NCI-H524 treated with DMSO at 0.1 percent for 48 hours (cell line): ENCODE results near the gene ZMYND8.
A peak's percentile ranks its signal among the peaks of the same experiment; 100 is the strongest.
"Not testable (repeated sequence)": the region's sequence is repeated elsewhere in the genome, so short reads cannot be mapped to it uniquely, and the experiment has no call there.

ENCODE experiments used
- DNase-seq: peaks from one replicate; lab custom pipeline; 2025; lab: John Stamatoyannopoulos, UW

The ZMYND8 gene

GRCh38 chr20:47356526-47357295 lies at the start of gene ZMYND8:
ZMYND8 (minus strand) TSS chr20:47356699; CDS start chr20:47356670, 29 bp downstream.
- peak; percentile 59 for DNase-seq

DNA sequence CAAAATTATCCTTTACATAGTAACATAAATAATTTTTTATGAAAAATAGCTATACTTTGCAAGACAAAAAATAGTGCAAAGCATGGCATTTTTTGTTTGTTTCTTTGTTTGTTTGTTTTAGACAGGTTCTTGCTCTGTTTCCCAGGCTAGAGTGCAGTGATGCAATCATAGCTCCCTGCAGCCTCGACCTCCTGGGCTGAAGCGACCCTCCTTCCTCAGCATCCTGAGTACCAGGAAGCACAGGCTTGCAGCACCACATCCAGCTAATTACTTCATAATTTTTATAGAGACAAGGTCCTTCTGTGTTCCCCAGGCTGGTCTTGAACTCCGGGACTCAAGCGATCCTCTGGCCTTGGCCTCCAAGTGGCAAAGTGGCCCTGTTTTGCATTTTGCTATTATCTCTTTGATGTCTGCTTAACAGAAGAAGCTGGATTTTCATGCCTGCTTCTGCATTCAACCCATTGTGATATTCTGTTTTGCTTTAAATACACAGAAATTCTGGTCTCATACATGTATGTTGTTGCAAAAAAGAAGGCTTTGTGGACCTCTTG lies 49.4 kb upstream of the ZMYND8 start:
- DNase-seq, result no peak

DNA sequence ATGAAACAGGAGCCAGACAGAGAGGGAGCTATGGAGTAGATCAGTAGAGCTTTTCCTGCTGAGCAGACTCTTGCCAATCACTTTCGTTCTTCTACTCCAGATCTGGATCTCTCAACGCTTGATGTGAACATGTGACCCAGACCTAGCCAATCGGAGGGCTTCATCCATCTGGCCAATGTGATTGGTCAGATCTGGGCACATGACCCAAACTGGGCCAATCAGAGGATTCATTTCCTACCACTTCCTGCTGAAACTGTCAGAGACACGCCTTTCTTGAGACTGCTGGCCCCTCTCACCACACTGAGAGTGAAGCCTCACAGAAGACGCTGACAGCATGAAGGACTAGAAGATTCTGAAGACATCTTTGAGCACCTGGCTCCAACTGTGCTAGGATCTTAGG lies 44.2 kb upstream of the ZMYND8 start:
- no peak for DNase-seq

DNA sequence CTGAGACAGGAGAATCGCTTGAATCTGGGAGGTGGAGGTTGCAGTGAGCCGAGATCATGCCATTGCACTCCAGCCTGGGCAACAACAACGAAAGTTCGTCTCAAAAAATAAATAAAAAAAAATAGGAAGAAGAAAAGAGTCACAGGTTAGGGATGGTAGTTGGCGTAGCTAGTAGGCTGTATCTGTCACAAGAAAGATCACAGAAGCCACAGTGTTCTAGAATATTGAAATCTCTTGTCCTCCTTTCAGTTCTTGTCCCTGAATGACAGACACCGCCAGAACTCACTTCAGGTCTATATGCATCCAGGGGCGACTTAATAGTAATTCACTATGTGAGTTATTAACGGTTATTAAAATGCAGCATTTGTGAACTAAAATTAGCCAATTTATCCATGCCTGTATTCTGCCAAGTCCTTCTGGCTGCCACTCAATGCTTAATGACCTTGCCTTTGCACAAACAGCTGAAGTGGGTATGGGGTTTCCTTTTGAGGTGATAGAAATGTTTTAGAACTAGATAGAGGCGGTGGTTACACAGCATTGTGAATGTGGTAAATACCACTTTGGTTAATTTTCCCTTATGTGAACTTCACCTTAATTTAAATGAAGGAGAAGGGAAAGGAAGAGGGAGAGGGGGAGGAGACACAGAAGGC lies 41.3 kb upstream of the ZMYND8 start:
- no peak for DNase-seq

GRCh38 chr20:47396762-47397476 lies 40.4 kb upstream of the ZMYND8 start:
- DNase-seq, result no peak

- not testable (repeated sequence) for DNase-seq
Observed at GRCh38 chr20:47393796-47394514, 37.5 kb upstream of the ZMYND8 start.

GRCh38 chr20:47392721-47393073 lies 36.2 kb upstream of the ZMYND8 start:
- no peak for DNase-seq

GRCh38 chr20:47392015-47392720 lies 35.7 kb upstream of the ZMYND8 start:
- no peak for DNase-seq

DNA sequence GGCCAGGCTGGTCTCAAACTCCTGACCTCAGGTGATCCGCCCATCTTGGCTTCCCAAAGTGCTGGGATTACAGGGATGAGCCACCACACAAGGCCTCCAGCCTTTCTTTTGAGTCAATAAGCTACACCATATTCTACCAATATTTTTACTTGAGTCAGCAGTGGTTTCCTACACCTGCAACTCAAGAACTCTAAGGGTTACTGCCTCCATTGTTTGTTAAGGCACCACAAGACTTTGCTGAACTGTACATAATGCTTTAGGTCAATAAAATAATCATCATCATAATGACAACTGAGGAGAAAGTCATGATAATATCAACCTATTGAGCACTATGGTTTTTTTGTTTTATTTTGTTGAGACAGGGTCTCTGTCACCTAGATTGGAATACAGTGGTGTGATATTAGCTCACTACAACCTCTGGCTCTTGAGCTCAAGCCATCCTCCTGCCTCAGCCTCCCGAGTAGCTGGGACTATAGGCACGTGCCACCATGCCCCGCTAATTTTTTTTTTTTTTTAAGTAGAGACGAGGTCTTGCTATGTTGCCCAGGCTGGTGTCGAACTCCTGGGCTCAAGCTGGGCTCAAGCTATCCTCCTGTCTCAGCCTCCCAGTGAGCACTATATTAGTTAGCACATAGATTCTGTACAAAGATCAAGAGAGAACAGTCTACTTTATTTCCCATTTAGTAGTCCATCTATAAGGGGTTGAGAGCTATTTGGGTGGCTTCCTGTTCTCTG lies 34.9 kb upstream of the ZMYND8 start:
- no peak for DNase-seq

GRCh38 chr20:47389867-47390347 lies 33.4 kb upstream of the ZMYND8 start:
- no peak for DNase-seq

DNA sequence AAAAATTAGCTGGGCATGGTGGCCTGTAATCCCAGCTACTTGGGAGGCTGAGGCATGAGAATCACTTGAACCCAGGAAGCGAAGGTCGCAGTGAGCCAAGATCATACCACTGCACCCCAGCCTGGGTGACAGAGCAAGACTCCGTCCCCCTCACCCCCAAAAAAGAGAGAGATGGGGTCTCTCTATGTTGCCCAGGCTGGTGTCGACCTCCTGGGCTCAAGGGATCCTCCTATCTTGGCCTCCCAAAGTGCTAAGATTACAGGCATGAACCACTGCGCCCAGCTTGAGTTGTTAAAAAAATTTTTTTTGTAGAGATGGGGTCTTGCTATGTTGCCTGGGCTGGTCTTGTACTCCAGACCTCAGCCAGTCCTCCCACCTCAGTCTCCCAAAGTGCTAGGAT lies 29.5 kb upstream of the ZMYND8 start:
- DNase-seq, result not testable (repeated sequence)

GRCh38 chr20:47382746-47383415 lies 26.4 kb upstream of the ZMYND8 start:
- no peak for DNase-seq

GRCh38 chr20:47380481-47380880 lies 24.0 kb upstream of the ZMYND8 start:
- no peak for DNase-seq

DNA sequence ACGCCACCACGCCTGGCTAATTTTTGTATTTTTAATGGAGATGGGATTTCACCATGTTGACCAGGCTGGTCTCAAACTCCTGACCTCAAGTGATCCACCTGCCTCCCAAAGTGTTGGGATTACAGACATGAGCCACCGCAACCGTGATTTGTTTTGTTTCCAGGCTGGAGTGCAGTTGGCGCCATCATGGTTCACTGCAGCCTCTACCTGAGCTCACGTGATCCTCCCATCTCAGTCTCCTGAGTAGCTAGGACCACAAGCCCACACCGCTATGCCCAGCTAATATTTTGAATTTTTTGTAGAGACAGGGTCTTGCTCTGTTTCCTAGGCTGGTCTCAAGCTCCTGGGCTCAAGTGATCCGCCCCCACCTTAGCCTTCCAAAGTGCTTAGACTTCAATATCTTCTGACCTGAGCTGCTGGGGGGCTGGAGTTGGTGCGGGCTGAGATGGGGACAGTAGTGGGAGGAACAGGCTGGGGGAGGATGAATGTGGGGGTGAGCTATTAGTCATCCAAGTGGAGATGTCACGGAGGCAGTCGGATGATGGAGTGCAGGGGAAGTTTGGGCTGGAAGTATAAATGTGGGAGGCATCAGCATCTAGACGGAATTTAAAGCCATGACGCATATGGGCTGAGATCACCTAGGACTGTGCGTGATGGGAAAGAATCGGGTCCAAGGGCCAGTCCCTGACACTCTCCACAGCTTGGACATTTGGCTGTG lies 23.1 kb upstream of the ZMYND8 start:
- DNase-seq, result no peak

DNA sequence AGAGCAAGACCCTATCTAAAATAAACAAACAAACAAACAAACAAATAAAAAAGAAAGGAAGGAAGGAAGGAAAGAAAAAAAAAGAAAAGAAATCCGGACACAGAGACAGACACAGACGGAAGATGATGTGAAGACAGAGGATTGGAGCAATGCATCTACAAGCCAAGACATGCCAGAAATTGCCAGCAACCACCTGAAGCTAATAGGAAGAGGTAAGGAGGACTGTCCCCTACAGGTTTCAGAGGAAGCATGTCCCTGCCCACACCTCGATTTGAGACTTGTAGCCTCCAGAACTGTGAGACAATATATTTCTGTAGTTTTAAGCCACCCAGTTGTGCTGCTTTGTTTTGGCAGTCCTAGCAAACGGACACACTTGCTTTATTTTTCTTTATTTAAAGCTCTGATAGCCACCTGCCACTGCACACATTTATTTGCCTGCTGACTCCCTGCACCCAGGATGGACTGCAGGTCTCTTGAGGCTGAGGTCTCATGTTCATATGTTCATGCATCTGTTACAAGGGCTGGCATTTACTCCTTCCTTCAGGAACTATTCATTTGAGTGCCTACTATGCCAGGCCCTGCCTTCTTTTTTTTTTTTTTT lies 20.7 kb upstream of the ZMYND8 start:
- DNase-seq, result no peak

GRCh38 chr20:47376096-47376643 lies 19.7 kb upstream of the ZMYND8 start:
- not testable (repeated sequence) for DNase-seq

- not testable (repeated sequence) for DNase-seq
Observed at GRCh38 chr20:47374121-47374520, 17.6 kb upstream of the ZMYND8 start.

- DNase-seq, result no peak
Observed at GRCh38 chr20:47373206-47373733, 16.8 kb upstream of the ZMYND8 start.
